H9 (cell line): Measurements from ENCODE around the gene ELF3. TPM values are rescaled to one million over a fixed set of nuclear protein-coding genes. Genes with fewer than 3 reads are reported as not detected.
A peak's percentile ranks its signal among the peaks of the same experiment; 100 is the strongest.

Source experiments
- DNase-seq: peaks from one replicate; pipeline ENCODE4 v3.0.0-alpha.2; 2017
- H2AFZ ChIP-seq: one replicate; pipeline ENCODE4 v1.6.1; 2013; ENCODE audit warnings: mild to moderate bottlenecking, low read length, control low read depth, moderate library complexity
- H2AK5ac ChIP-seq: 2 replicates; pipeline ENCODE4 v1.6.1; 2013; ENCODE audit warnings: low read length, control low read depth, mixed read lengths; ENCODE audit not compliant: insufficient read length
- H2BK120ac ChIP-seq: one replicate; pipeline ENCODE4 v1.6.1; 2013; ENCODE audit warnings: low read depth, mild to moderate bottlenecking, low read length, control low read depth, inconsistent platforms; ENCODE audit not compliant: poor library complexity, severe bottlenecking
- H2BK12ac ChIP-seq: 2 replicates; pipeline ENCODE4 v1.6.1; 2013; ENCODE audit warnings: low read length, control low read depth, mixed read lengths, low read depth; ENCODE audit not compliant: insufficient read length
- H2BK15ac ChIP-seq: 2 replicates; pipeline ENCODE4 v1.6.1; 2013; ENCODE audit warnings: low read depth, low read length, control low read depth
- H2BK20ac ChIP-seq: one replicate; pipeline ENCODE4 v1.6.1; 2013; ENCODE audit warnings: low read depth, mild to moderate bottlenecking, low read length, control low read depth, inconsistent platforms; ENCODE audit not compliant: poor library complexity, severe bottlenecking
- H2BK5ac ChIP-seq: 2 replicates; pipeline ENCODE4 v1.6.1; 2013; ENCODE audit warnings: low read length, control low read depth, mixed read lengths; ENCODE audit not compliant: insufficient read length
- H3K14ac ChIP-seq: 2 replicates; pipeline ENCODE4 v1.6.1; 2013; ENCODE audit warnings: low read length, control low read depth; ENCODE audit not compliant: insufficient read depth
- H3K18ac ChIP-seq: 2 replicates; pipeline ENCODE4 v1.6.1; 2013; ENCODE audit warnings: low read depth, mild to moderate bottlenecking, mixed read lengths, low read length, control low read depth; ENCODE audit not compliant: insufficient read length
- H3K23ac ChIP-seq: 2 replicates; pipeline ENCODE4 v1.6.1; 2013; ENCODE audit warnings: low read length, control low read depth, mixed read lengths, low read depth; ENCODE audit not compliant: insufficient read length
- H3K23me2 ChIP-seq: 2 replicates; pipeline ENCODE4 v1.6.1; 2013; ENCODE audit warnings: low read depth, mild to moderate bottlenecking, mixed read lengths, low read length, control low read depth; ENCODE audit not compliant: insufficient read length, poor library complexity, severe bottlenecking
- H3K27ac ChIP-seq: 2 replicates; pipeline ENCODE4 v1.5.1; 2013; ENCODE audit warnings: low read length, control low read depth, mixed read lengths, low read depth; ENCODE audit not compliant: insufficient read length
- H3K27me3 ChIP-seq: 2 replicates; pipeline ENCODE4 v1.6.1; 2013; ENCODE audit warnings: low read length, control low read depth, inconsistent platforms; ENCODE audit not compliant: insufficient read depth
- H3K4ac ChIP-seq: 2 replicates; pipeline ENCODE4 v1.6.1; 2013; ENCODE audit warnings: low read depth, mild to moderate bottlenecking, control low read depth, inconsistent platforms, low read length, moderate library complexity
- H3K4me1 ChIP-seq: 2 replicates; pipeline ENCODE4 v1.6.1; 2013; ENCODE audit warnings: low read length, control low read depth, inconsistent platforms; ENCODE audit not compliant: insufficient read depth
- H3K4me2 ChIP-seq: 2 replicates; pipeline ENCODE4 v1.6.1; 2013; ENCODE audit warnings: low read length, control low read depth, mixed read lengths; ENCODE audit not compliant: insufficient read length, insufficient read depth
- H3K56ac ChIP-seq: 2 replicates; pipeline ENCODE4 v1.6.1; 2013; ENCODE audit warnings: low read depth, mild to moderate bottlenecking, mixed read lengths, low read length, control low read depth; ENCODE audit not compliant: insufficient read length
- H3K79me1 ChIP-seq: 2 replicates; pipeline ENCODE4 v1.6.1; 2013; ENCODE audit warnings: low read depth, mild to moderate bottlenecking, moderate library complexity, low read length, control low read depth, inconsistent platforms; ENCODE audit not compliant: insufficient read depth, poor library complexity, severe bottlenecking
- H3K79me2 ChIP-seq: 2 replicates; pipeline ENCODE4 v1.6.1; 2013; ENCODE audit warnings: low read length, control low read depth, inconsistent platforms; ENCODE audit not compliant: insufficient read depth
- H3K9ac ChIP-seq: 2 replicates; pipeline ENCODE4 v1.6.1; 2013; ENCODE audit warnings: low read length, control low read depth, mixed read lengths; ENCODE audit not compliant: insufficient read length; ENCODE audit errors: extremely low read depth
- H3K9me3 ChIP-seq: one replicate; pipeline ENCODE4 v1.6.1; 2013; ENCODE audit warnings: low read depth, low read length, inconsistent platforms; ENCODE audit not compliant: control insufficient read depth
- H3T11ph ChIP-seq: one replicate; pipeline ENCODE4 v1.6.1; 2013; ENCODE audit warnings: mild to moderate bottlenecking, low read length, control low read depth, inconsistent platforms
- H4K20me1 ChIP-seq: one replicate; pipeline ENCODE4 v1.6.1; 2013; ENCODE audit not compliant: control insufficient read depth, insufficient read length, insufficient read depth
- H4K5ac ChIP-seq: 2 replicates; pipeline ENCODE4 v1.6.1; 2013; ENCODE audit warnings: low read depth, mild to moderate bottlenecking, mixed read lengths, low read length, control low read depth; ENCODE audit not compliant: insufficient read length
- H4K8ac ChIP-seq: replicated peaks from 2 replicates; pipeline ENCODE4 v1.6.1; 2013; ENCODE audit warnings: low read length, control low read depth, mixed read lengths, low read depth; ENCODE audit not compliant: insufficient read length
- H4K91ac ChIP-seq: 2 replicates; pipeline ENCODE4 v1.6.1; 2013; ENCODE audit warnings: low read depth, mild to moderate bottlenecking, moderate library complexity, mixed read lengths, low read length, control low read depth; ENCODE audit not compliant: insufficient read length
- H3K27ac Mint-ChIP-seq, 3 experiments: 2 replicates in 2 of 3; 3 replicates in 1 of 3; pipeline ENCODE4 v1.8.0; 2020 to 2021; ENCODE audit warnings: mixed read lengths in 3 of 3, mild to moderate bottlenecking in 1 of 3, moderate library complexity in 1 of 3
- H3K27me3 Mint-ChIP-seq: 2 replicates; pipeline ENCODE4 v1.8.0; 2021; ENCODE audit warnings: low read depth, mild to moderate bottlenecking, moderate library complexity, mixed read lengths
- H3K36me3 Mint-ChIP-seq, 3 experiments: 2 replicates in 2 of 3; 3 replicates in 1 of 3; pipeline ENCODE4 v1.8.0; 2020 to 2021; ENCODE audit warnings: low read depth in 3 of 3, mixed read lengths in 3 of 3; ENCODE audit not compliant: insufficient read depth in 1 of 3
- H3K4me1 Mint-ChIP-seq, 2 experiments: 2 replicates each; pipeline ENCODE4 v1.8.0; 2020; ENCODE audit warnings: mixed read lengths in 2 of 2
- H3K4me3 Mint-ChIP-seq, 2 experiments: 2 replicates in 1 of 2; 3 replicates in 1 of 2; pipeline ENCODE4 v1.8.0; 2020 to 2021; ENCODE audit warnings: mild to moderate bottlenecking in 2 of 2, mixed read lengths in 2 of 2, moderate library complexity in 1 of 2
- H3K9me3 Mint-ChIP-seq, 2 experiments: 2 replicates in 1 of 2; 3 replicates in 1 of 2; pipeline ENCODE4 v1.8.0; 2020; ENCODE audit warnings: mild to moderate bottlenecking in 2 of 2, mixed read lengths in 2 of 2, moderate library complexity in 1 of 2
- WGBS: extraction: QIAGEN DNeasy Blood & Tissue Kit; methylation state at CpG from one replicate; pipeline ENCODE4 v1.1.7; 2013; ENCODE audit warnings: missing lambda C conversion rate, low lambda C conversion rate, mixed read lengths; ENCODE audit not compliant: insufficient read length; ENCODE audit errors: extremely low coverage; 5-methylcytosine and 5-hydroxymethylcytosine counted together
- total RNA-seq: library from RNA; stranded (reverse); gene quantifications from 2 replicates; pipeline ENCODE4 v1.2.1, GENCODE V29; 2021
- TF ChIP-seq, protein P1 (sequence below): fragments of 200-600 bp; sonication (generic); conservative IDR thresholded peaks from 3 replicates; pipeline ENCODE4 v1.8.0; 2021; ENCODE audit warnings: antibody characterized with exemption, mild to moderate bottlenecking

The ELF3 gene
- total RNA-seq, 1 experiment from 2014 or later: 10.4 TPM

DNA sequence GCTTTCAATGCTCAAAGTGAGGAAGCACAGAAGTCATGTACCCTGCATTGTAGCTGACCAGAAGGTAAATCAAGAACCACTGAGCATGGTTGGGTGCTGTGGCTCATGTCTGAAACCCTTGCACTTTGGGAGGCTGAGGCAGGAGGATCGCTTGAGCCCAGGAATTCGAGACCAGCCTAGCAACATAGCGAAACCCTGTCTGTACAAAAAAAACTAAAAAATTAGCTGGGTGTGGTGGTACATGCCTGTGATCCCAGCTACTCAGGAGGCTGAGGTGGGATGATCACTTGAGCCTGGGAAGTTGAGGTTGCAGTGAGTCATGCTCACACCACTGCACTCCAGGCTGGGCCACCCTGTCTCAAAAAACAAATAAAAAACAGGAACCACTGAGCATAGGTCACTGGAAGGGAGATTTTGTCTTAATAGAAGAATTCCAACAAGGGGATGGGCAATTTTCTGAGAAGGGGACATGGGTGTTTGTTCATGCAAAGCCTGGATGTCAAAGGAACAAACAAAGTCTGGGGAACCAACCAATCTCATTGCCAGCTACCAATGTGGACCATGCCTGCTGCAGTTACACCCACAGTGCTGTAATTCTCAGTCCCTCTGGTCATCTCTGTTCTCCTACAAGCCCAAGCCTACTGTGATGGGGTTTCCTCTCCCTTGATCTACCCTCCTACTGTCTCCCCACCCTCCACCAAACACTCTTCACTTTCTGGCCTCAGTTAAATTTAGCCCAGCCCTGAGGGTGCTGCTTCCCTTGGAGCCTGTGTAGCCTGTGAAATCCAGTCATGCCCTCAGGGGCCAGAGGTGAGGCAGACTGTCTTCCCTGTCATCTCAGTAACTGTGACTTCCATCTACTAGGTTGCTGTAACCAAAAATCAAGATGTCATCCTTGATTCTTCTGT, 47.9 kb downstream of the ELF3 start:
- H2BK15ac ChIP-seq: no peak overlapping the region
- no peak overlapping the region for H2BK120ac ChIP-seq
- H2AK5ac ChIP-seq: no peak overlapping the region
- TF ChIP-seq, protein P1, sequence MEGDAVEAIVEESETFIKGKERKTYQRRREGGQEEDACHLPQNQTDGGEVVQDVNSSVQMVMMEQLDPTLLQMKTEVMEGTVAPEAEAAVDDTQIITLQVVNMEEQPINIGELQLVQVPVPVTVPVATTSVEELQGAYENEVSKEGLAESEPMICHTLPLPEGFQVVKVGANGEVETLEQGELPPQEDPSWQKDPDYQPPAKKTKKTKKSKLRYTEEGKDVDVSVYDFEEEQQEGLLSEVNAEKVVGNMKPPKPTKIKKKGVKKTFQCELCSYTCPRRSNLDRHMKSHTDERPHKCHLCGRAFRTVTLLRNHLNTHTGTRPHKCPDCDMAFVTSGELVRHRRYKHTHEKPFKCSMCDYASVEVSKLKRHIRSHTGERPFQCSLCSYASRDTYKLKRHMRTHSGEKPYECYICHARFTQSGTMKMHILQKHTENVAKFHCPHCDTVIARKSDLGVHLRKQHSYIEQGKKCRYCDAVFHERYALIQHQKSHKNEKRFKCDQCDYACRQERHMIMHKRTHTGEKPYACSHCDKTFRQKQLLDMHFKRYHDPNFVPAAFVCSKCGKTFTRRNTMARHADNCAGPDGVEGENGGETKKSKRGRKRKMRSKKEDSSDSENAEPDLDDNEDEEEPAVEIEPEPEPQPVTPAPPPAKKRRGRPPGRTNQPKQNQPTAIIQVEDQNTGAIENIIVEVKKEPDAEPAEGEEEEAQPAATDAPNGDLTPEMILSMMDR: no peak
- no peak overlapping the region for H3T11ph ChIP-seq
- H3K36me3 Mint-ChIP-seq: peaks cover 0 to 2% (median 0%) of the 10 kb centered on the region in 3 experiments; a peak in 1 of 7 replicates
- no peaks in the 10 kb centered on the region for H3K27me3 Mint-ChIP-seq
- no peak overlapping the region for H3K27ac ChIP-seq
- no peak overlapping the region for H2BK20ac ChIP-seq
- no peaks in the 10 kb centered on the region for H3K23me2 ChIP-seq
- no peak overlapping the region for H2BK5ac ChIP-seq
- no CpG with 5 or more reads among the region's 3 CpGs for WGBS
- H2AFZ ChIP-seq: no peak overlapping the region
- H3K4me1 ChIP-seq: no peaks in the 10 kb centered on the region; the same call in 1 of the 2 replicates
- H2BK12ac ChIP-seq: no peak overlapping the region
- no peak overlapping the region for H3K9ac ChIP-seq
- no peak for DNase-seq
- no peak overlapping the region for H3K4me2 ChIP-seq
- no peak overlapping the region for H3K4ac ChIP-seq
- H3K9me3 ChIP-seq: no peaks in the 10 kb centered on the region
- no peaks in the 10 kb centered on the region for H3K27me3 ChIP-seq
- H3K18ac ChIP-seq: no peak overlapping the region
- H4K5ac ChIP-seq: no peak overlapping the region
- no peak overlapping the region for H4K8ac ChIP-seq
- no peak overlapping the region for H3K14ac ChIP-seq
- no peak overlapping the region for H3K23ac ChIP-seq
- 0 out of 7 replicates have a peak overlapping the region, but pooled peaks of 1 of the 3 experiments have one; percentile 35 for H3K27ac Mint-ChIP-seq
- no peaks in the 10 kb centered on the region for H3K79me1 ChIP-seq
- H3K9me3 Mint-ChIP-seq: no peaks in the 10 kb centered on the region; a peak in 1 of 5 replicates
- H4K20me1 ChIP-seq: no peaks in the 10 kb centered on the region
- no peak overlapping the region for H4K91ac ChIP-seq
- H3K4me1 Mint-ChIP-seq: peaks cover 11 to 13% of the 10 kb centered on the region in 2 experiments
- H3K79me2 ChIP-seq: no peaks in the 10 kb centered on the region
- no peak overlapping the region for H3K4me3 Mint-ChIP-seq
- H3K56ac ChIP-seq: no peak overlapping the region
